ENCODE results near the gene ZNF749.

ZNF749 gene

GRCh38 chr19:57435062-57435978 lies at the start of gene ZNF749:
ZNF749 (plus strand) TSS chr19:57435325; CDS start chr19:57435579, 254 bp downstream.
- H3K4me3 ChIP-seq (ENCODE audit: low read depth, low read length), result peak within 1 kb of the TSS; percentile 90
- peak; percentile 86 for DNase-seq (ENCODE audit: low read depth, low spot score)
- ChIA-PET CTCF (interaction anchor here (1.0 to 1.1 kb wide), 2 partner anchors 28 to 29 kb away, joined by 4 read pairs; no protein-coding TSS in a partner anchor), POLR2A (interaction anchor here (1.0 kb wide), 1 partner anchor 244 kb away, joined by 6 read pairs; the partner anchor contains the start of gene ZNF264)
- no peak for TF ChIP-seq CTCF (IDR thresholded peaks at IDR 0.05; ENCODE audit: insufficient read depth, low read length, missing control alignments)

DNA sequence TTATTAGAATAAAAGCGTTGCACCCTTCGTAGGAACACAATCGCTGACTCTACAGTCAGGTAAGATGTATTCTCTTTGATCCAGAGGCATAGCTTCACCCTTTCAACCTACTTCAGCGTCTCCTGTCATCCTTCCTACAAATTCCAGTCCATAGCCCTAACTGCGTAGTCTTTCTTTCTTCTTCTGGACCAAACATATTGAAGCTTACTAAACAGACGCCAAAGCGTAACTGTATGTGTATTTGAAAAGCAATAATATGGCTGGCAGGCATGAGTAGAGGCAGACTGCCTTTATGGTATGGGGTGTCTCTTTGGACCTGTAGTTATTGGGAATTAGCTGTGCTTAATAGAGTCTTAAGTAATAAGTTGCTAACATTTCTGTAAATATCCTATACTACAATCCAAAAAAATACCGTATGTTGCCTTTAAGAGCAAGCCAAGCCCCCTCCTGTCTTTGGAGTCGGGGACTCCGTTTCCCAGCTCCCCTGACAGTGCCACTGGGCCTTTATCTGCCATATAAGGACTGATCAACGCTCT lies 45.9 kb upstream of the ZNF749 start:
- POLR2A ChIA-PET, result interaction anchor here (0.6 kb wide), 2 partner anchors 26 to 27 kb away, joined by 3 to 4 read pairs; no protein-coding TSS in a partner anchor
- CTCF ChIA-PET, result interaction anchor here (0.6 to 1.5 kb wide), 4 partner anchors 15 to 878 kb away, joined by 3 to 7 read pairs (median 3); no protein-coding TSS in a partner anchor
- peak overlapping the region; percentile 9 for H3K4me3 ChIP-seq (ENCODE audit: low read depth, low read length)
- DNase-seq (ENCODE audit: low read depth, low spot score), result no peak
- no peak for TF ChIP-seq CTCF (IDR thresholded peaks at IDR 0.05; ENCODE audit: insufficient read depth, low read length, missing control alignments)

DNA sequence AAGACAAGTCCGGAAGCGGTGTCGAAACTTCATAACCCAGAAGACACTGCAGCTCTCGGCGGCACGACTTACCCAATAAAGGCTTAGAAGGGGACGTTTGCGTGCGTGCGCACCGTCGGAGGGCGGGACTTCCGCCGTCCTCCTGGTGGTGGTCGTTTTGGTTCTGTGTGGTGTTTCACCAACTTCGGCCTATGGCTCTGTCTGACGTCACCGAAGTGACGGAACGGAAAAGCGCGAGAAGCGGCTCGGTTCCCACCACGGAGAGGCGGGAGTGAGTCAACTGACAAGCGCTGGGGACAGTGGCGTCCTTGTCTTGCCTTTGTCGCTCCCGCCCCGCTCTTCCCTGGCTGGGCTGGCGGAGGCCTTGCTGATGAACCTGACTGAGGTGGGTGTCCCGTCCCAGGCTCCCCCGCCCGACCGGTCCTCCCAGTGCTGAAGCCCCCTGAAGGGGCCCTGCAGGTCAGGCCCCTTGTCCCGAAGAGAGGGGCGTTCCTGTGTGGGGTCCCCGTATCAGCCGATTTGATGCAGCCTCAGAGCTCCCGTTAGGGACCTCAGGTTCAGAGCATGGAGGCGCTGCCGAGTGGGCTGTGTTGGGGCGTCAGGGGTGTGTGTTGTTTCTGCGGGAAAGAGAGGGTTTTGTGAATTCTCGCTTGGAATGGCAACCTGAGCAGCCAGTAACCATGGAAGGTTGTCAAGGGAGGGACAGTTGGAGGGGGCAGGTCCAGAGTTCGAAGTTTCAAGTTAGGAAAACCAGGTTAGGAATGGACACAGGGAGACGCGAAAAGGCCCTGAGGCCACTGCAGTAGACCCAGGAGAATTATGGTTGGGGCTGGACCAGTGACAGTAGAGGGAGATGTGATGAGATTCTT lies 45.2 kb upstream of the ZNF749 start, which contains the start of gene ZNF548:
Gene ZNF548, plus strand, starts transcription at position 125 of the 869 bp plus-strand sequence. Its CDS starts 246 bp downstream, at position 371.
- POLR2A ChIA-PET, result interaction anchor here (0.6 kb wide), 2 partner anchors 25 to 27 kb away, joined by 3 to 4 read pairs; no protein-coding TSS in a partner anchor
- CTCF ChIA-PET, result interaction anchor here (0.7 to 1.5 kb wide), 3 partner anchors 14 to 22 kb away, joined by 3 to 7 read pairs (median 3); no protein-coding TSS in a partner anchor
- peak; percentile 97 for DNase-seq (ENCODE audit: low read depth, low spot score)
- TF ChIP-seq CTCF (IDR thresholded peaks at IDR 0.05; ENCODE audit: insufficient read depth, low read length, missing control alignments), result peak; percentile 18
- H3K4me3 ChIP-seq (ENCODE audit: low read depth, low read length), result peak within 1 kb of the TSS; percentile 87

- ChIA-PET CTCF (no interaction called here), POLR2A (no interaction called here)
- no peak for DNase-seq (ENCODE audit: low read depth, low spot score)
- no peak overlapping the region for H3K4me3 ChIP-seq (ENCODE audit: low read depth, low read length)
- no peak for TF ChIP-seq CTCF (IDR thresholded peaks at IDR 0.05; ENCODE audit: insufficient read depth, low read length, missing control alignments)
These were observed 39.4 kb upstream of the ZNF749 start for GRCh38 chr19:57395710-57396109.

- no peak overlapping the region for H3K4me3 ChIP-seq (ENCODE audit: low read depth, low read length)
- CTCF ChIA-PET, result interaction anchor here (0.8 to 1.5 kb wide), 2 partner anchors 8 to 757 kb away, joined by 3 to 7 read pairs; no protein-coding TSS in a partner anchor
- no peak for TF ChIP-seq CTCF (IDR thresholded peaks at IDR 0.05; ENCODE audit: insufficient read depth, low read length, missing control alignments)
- no peak for DNase-seq (ENCODE audit: low read depth, low spot score)
- POLR2A ChIA-PET, result no interaction called here
These were observed 36.3 kb upstream of the ZNF749 start for GRCh38 chr19:57398868-57399267.
